Right renal cortex interstitium (tissue), 3 donors: ENCODE data around the gene KDSR. TPM values are rescaled to one million over a fixed set of nuclear protein-coding genes. Genes with fewer than 3 reads are reported as not detected.

Experiments
- DNase-seq, 3 donors: peaks; one replicate each; pipeline ENCODE4 v3.0.0-alpha.2; 2013; ENCODE audit warnings: low read depth in 3 of 3, low spot score in 2 of 3
- polyA plus RNA-seq, 3 donors: library from polyadenylated mRNA; unstranded; fragments of 120-200 nt; gene quantifications; one replicate each; pipeline ENCODE4 v1.2.1, GENCODE V29; 2013; ENCODE audit not compliant: insufficient read length in 3 of 3

The KDSR gene
- polyA plus RNA-seq, 3 donors, result 44.9 to 46.3 (median 45.7) TPM

- DNase-seq, result no peak
Observed at GRCh38 chr18:63322206-63322605, 44.8 kb downstream of the KDSR start.

DNA sequence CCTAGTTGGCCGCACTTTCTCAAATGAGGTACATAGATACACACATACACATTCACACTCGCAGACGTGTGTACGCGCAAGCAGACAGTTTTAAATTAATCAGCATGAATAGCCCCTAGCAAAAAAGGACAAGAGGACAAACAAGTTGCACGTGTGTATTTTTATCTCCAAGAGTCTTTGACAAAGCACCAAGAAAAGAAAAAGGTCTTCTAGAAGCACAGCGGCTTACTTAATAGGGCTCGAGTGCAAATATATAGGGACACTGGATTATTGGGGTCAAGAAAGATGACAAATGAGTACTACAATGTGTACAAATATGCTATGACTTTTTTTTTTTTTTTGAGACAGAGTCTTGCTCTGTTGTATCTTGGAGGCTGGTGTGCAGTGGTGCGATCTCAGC lies 45.7 kb downstream of the KDSR start:
- DNase-seq, result no peak

DNA sequence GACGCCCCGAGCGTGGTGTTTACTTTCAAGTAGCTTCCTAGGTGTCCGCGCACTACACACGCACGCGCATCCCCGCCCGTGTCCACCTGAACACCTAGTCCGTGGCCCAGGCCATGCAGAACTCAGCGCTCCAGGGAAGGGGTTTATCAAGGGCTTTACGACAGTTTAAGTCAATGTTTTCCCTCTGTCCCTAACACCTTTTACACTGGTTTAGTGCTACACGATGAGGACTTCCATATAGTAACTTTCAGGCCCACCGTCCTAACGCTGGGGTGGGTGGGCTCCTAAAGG lies 46.1 kb downstream of the KDSR start:
- DNase-seq, result no peak

- DNase-seq, result no peak
Observed at GRCh38 chr18:63320123-63320974, 46.7 kb downstream of the KDSR start.

- DNase-seq, result no peak
Observed at GRCh38 chr18:63319383-63320122, 47.5 kb downstream of the KDSR start, which contains the start of gene BCL2. Gene BCL2 (minus strand): TSS chr18:63319769.

- no peak for DNase-seq
Observed at GRCh38 chr18:63318889-63319382, 48.1 kb downstream of the KDSR start.

- no peak for DNase-seq
Observed at GRCh38 chr18:63317982-63318888, 48.8 kb downstream of the KDSR start.

DNA sequence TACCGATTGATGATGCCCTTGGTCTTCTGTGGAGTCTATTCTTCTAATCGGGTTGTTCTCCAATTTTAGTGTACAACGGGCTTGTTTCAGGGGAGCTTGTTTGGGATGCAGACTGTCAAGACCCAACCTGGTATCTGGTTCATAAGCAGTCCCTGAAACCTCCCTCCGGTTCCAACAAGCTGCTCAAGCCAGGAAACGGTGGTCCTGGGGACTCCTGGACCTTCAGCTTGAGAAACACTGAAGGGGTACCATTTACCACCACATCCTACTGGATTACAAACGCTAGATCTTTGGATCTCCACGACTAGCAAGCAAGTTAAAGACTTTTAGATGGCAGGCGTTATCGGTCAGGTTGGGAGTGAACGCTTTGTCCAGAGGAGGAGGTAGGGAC lies 49.5 kb downstream of the KDSR start:
- no peak for DNase-seq

DNA sequence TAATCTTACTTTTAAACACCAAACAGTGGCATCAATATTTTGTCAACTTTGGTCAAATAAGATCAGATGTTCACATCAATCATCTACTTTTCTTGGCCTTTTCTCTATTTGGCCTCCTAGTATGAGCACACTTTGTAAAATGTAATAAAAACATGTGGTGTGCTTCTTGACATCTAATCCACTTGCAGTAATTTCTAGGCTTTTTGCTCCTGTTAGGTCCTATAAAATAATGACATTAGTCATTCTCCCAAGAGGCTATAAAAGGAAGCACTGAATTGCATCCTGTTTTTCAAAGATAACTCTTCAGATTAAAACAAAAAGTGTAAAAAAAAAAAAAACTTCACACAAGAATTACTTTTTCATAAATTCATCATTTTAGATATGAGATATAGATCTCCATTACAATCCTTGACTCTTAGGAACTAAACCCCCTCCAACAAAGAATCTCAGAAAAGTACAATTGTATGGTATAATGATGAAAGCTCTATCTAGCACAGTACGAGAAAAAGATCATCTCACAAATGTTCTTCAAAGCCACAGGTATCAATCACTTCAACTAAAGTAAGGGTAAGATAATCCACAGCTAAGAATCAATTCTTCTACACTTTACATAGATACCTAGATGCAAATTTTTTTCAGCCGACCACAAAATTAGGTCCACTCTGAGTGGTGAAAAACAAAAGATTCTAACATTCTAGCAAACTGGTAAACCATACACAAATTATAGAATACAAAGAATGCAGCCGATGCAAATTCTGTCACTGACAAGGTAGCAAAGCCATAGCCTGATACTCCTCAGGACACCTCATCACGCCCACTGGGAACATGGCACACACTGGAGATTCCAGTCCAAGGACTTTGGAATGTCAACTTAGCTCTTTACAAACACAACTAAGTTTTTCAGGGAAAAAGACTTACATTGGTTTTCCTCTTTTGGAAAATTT lies 50.1 kb downstream of the KDSR start:
- no peak for DNase-seq

DNA sequence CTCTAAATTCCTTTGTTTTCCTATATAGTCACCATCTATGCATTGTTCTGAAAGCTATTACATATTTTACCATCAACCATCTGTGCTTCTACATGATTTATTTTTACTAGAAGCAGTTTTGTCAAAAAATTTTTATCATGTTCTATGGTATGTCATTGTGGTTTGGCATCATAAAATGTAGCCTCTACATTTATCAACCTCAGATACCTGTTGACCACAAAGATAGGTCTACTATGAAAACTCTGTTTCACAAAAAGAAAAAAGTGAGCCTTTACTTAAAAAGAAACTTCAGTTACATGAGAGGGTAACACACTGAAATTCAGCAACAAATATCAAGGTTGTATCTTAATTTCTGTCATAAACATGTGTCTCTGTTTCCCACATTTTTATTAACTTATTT lies 51.1 kb downstream of the KDSR start:
- no peak for DNase-seq

DNA sequence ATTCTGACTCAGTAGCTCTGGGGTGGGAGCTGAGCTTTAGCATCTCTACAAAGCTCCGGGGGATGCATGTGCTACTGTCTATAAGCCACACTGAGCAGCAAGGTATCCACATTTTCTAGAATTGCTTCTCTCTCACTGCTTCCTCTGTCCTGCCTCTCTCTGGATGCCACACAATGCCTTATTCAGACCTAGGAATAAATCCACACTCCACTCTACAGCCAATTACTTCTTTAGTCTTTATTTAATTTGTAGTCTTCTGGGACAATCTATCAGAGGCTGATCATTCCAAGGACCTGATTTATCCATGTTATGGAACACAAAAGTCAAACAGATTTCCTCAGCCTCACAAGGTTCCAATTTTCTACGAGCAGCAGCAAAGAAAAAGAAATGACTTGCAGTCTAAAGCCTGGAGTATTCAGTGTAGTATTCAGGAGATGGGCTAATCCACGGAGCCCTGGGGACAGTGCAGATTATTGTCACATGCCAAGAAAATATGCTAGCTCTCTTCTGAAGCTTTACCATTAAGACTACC lies 51.8 kb downstream of the KDSR start:
- DNase-seq, result no peak

- no peak for DNase-seq
Observed at GRCh38 chr18:63314062-63314790, 52.8 kb downstream of the KDSR start.

DNA sequence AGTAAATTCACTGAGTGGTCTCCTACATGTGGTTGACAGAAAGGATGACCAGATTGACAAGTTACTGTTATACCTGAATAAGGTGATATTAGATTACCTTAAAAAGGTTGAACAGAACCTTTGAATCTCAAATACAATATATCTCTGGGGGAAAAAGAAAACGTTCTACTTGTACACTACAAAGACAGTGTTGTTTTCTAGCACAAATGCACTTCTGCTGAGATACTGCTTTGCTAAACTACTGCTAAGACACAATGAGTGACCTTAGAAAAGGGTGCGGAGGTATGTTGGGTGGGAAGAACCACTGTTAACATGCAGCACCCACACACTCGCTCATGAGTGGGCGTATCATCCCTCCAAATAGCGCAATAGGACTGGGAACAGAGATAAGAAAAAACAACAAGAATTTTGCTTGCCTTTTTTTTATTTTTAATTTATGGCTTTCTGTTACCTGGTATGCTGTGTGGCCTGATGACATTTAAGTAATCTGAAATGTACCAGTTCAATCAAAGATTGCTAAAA lies 53.5 kb downstream of the KDSR start:
- no peak for DNase-seq

DNA sequence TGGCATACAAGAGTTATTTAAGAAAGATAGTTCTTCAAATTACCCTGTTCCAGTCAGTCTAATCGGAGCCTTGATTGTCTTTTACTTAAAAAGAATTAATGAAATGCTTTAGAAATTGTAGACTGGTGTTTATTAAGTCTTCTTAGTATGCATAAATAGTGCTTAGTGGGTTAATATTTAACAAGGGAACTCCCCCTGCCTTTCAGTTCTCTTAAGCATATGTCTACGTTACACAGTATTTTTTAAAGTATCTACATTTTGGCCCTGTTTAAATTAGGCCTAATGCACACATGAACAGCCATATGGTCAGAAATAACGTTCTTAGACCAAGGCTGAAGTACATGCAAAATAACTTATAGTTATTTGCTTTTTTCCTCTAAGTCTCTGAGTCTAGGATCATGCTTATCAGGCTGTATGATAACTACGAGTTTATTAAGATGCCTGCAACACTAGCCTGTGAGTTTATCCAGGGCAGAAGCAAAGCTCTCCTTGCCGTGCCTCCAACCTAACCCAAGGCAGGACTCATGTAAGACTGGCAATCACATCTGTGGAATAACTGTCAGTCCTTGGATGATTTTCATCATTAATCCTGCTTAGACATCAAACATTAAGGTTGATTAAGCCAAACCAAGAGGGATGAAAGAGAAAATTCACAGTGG lies 54.1 kb downstream of the KDSR start:
- no peak for DNase-seq

GRCh38 chr18:63312019-63312409 lies 55.0 kb downstream of the KDSR start:
- DNase-seq, result no peak

- no peak for DNase-seq
Observed at GRCh38 chr18:63311118-63312018, 55.6 kb downstream of the KDSR start.

DNA sequence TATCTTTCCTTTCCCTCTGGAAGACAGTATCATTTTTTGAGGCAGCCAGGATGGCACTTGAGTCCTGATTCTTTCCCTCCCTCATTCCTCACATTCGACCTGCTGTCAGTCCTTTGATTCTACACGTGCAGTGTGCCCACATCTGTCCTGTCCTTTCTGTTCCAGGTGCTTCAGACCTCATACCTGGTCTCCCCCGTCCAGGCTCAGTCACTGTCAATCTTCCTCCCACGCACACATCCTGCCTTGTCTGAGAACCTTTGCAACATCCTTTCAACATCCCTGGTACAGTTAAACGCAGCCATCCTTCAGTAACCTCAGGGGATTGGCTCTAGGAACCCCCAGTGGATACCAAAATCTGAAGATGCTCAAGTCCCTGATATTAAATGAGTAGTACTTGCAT lies 57.6 kb downstream of the KDSR start:
- no peak for DNase-seq
